SK-N-SH treated with all-trans-retinoic acid at 6 μM for 48 hours (cell line): ENCODE measurements around the gene NAALADL2.

Experiments used
- ARNTL ChIP-seq: fragments of 450-650 bp; formaldehyde crosslinking; IDR thresholded peaks from 2 replicates; pipeline ENCODE4 v1.5.0; 2020; ENCODE audit warnings: low read depth, mild to moderate bottlenecking, moderate library complexity, borderline replicate concordance
- BACH2 ChIP-seq: fragments of 250-450 bp; sonication (Bioruptor Pico); IDR thresholded peaks from 2 replicates; pipeline ENCODE4 v1.9.0; 2021; ENCODE audit warnings: mild to moderate bottlenecking, borderline replicate concordance
- PPARA ChIP-seq: fragments of 250-450 bp; sonication (Bioruptor Pico); IDR thresholded peaks from 2 replicates; pipeline ENCODE4 v1.5.0; 2020; ENCODE audit warnings: mild to moderate bottlenecking, borderline replicate concordance
- TCF4 ChIP-seq: fragments of 250-450 bp; sonication (Bioruptor Pico); IDR thresholded peaks from 2 replicates; pipeline ENCODE4 v1.8.0; 2021; ENCODE audit warnings: mild to moderate bottlenecking, moderate library complexity, borderline replicate concordance
- ZFP30 ChIP-seq: fragments of 450-650 bp; formaldehyde crosslinking; IDR thresholded peaks from 2 replicates; pipeline ENCODE4 v1.5.0; 2022; ENCODE audit warnings: mild to moderate bottlenecking, moderate library complexity
- ZNF565 ChIP-seq: fragments of 450-650 bp; formaldehyde crosslinking; conservative IDR thresholded peaks from 2 replicates; pipeline ENCODE4 v1.5.0; 2020; ENCODE audit warnings: low read depth, mild to moderate bottlenecking, moderate library complexity

DNA sequence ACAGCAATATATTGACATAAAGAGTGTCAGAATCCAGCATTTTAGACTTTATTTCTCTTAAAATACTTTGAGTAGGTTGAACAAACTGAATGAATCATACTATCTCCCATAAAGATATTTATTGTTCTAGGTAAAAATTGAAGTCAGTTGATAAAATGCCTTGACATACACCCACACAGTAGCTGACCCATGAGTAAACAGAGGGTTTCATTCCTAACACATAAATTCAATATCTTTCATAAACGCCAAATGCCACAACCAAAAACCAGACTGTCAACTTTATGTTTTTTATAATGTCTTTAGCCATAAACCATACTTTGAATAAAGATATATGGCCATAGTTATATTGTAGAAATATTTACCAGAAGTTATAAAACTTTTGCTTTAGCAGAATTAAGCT is 742.4 kb downstream of the NAALADL2 start:
- TF ChIP-seq PPARA (CRISPR knock-in tag) (no peak), TCF4 (no peak), ARNTL (CRISPR knock-in tag) (no peak), ZFP30 (CRISPR knock-in tag) (no peak), BACH2 (CRISPR knock-in tag) (no peak), ZNF565 (no peak)
